ENCODE data around the gene MTUS2.
"Not testable (repeated sequence)": the region's sequence is repeated elsewhere in the genome, so short reads cannot be mapped to it uniquely, and the experiment has no call there.

Gene MTUS2

GRCh38 chr13:29164116-29164515, 344.0 kb downstream of the MTUS2 start:
- no peak for DNase-seq (ENCODE audit: low spot score)

- no peak for DNase-seq (ENCODE audit: low spot score)
Observed at GRCh38 chr13:29165216-29165615, 345.1 kb downstream of the MTUS2 start.

GRCh38 chr13:29165840-29166239, 345.7 kb downstream of the MTUS2 start:
- no peak for DNase-seq (ENCODE audit: low spot score)

- no peak for DNase-seq (ENCODE audit: low spot score)
Observed at GRCh38 chr13:29170436-29171082, 350.4 kb downstream of the MTUS2 start.

GRCh38 chr13:29171244-29171643, 351.1 kb downstream of the MTUS2 start:
- DNase-seq (ENCODE audit: low spot score), result no peak

GRCh38 chr13:29174093-29174492, 354.0 kb downstream of the MTUS2 start:
- DNase-seq (ENCODE audit: low spot score), result no peak

- DNase-seq (ENCODE audit: low spot score), result no peak
Observed at GRCh38 chr13:29175250-29175873, 355.2 kb downstream of the MTUS2 start.

- no peak for DNase-seq (ENCODE audit: low spot score)
Observed at GRCh38 chr13:29180055-29180454, 359.9 kb downstream of the MTUS2 start.

- no peak for DNase-seq (ENCODE audit: low spot score)
Observed at GRCh38 chr13:29182216-29182615, 362.1 kb downstream of the MTUS2 start.

GRCh38 chr13:29185926-29186325, 365.8 kb downstream of the MTUS2 start:
- DNase-seq (ENCODE audit: low spot score), result no peak

- no peak for DNase-seq (ENCODE audit: low spot score)
Observed at GRCh38 chr13:29187584-29187983, 367.4 kb downstream of the MTUS2 start.

GRCh38 chr13:29190298-29190697, 370.2 kb downstream of the MTUS2 start:
- no peak for DNase-seq (ENCODE audit: low spot score)

- DNase-seq (ENCODE audit: low spot score), result no peak
Observed at GRCh38 chr13:29193083-29193482, 372.9 kb downstream of the MTUS2 start.

- DNase-seq (ENCODE audit: low spot score), result no peak
Observed at GRCh38 chr13:29195456-29195855, 375.3 kb downstream of the MTUS2 start.

- no peak for DNase-seq (ENCODE audit: low spot score)
Observed at GRCh38 chr13:29196409-29197074, 376.4 kb downstream of the MTUS2 start.

- not testable (repeated sequence) for DNase-seq (ENCODE audit: low spot score)
Observed at GRCh38 chr13:29202753-29203152, 382.6 kb downstream of the MTUS2 start.

- no peak for DNase-seq (ENCODE audit: low spot score)
Observed at GRCh38 chr13:29204651-29205050, 384.5 kb downstream of the MTUS2 start.

- DNase-seq (ENCODE audit: low spot score), result no peak
Observed at GRCh38 chr13:29210676-29211075, 390.5 kb downstream of the MTUS2 start.

GRCh38 chr13:29211162-29211561, 391.0 kb downstream of the MTUS2 start:
- not testable (repeated sequence) for DNase-seq (ENCODE audit: low spot score)

GRCh38 chr13:29222458-29222857, 402.3 kb downstream of the MTUS2 start:
- no peak for DNase-seq (ENCODE audit: low spot score)

GRCh38 chr13:29224206-29224605, 404.1 kb downstream of the MTUS2 start:
- no peak for DNase-seq (ENCODE audit: low spot score)

- DNase-seq (ENCODE audit: low spot score), result no peak
Observed at GRCh38 chr13:29227576-29227975, 407.4 kb downstream of the MTUS2 start.

- no peak for DNase-seq (ENCODE audit: low spot score)
Observed at GRCh38 chr13:29230299-29230845, 410.2 kb downstream of the MTUS2 start.
